HG03066 (cell line): ENCODE results near the gene VPS26A.
"Not testable (repeated sequence)": the region's sequence is repeated elsewhere in the genome, so short reads cannot be mapped to it uniquely, and the experiment has no call there.

Experiments
- ATAC-seq: cut with Tn5 transposase; IDR thresholded peaks from one replicate; pipeline ENCODE4 v1.9.1; 2021; ENCODE audit warnings: low read depth; ENCODE audit not compliant: unreplicated experiment

The VPS26A gene

DNA sequence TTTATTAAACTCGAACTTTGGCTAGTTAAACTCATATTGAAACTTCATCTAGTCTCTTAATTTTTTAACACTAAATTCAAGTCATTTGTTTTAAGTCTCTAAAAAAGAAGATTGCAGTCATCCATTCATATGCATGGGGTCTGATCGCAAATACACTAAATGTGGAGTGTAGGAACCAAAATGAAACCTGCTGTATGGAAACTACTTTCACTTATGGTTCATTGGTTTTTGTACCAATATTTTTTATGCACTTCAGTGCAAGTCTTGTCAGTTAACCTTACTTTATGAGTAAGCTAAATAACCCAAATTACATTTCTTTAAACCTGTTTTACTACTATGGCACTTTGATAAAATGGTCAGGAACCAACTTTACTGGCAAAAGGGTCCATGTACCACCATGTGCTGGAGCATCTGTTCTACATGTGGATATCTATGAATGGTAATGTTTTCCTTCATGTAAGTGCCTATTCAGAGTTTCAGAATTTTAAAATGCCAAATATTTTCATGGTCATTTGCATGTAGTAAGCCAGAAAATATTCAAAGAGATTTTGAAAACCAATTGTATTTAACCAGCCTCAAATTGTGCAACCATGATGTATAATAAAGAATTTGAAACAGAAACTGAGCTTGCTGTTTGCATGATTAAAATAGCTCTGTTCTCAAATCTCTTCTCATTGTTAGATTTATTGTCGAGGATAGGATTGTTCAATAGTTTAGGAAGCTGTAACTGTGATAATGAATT is 48.4 kb downstream of the VPS26A start:
- no peak for ATAC-seq

DNA sequence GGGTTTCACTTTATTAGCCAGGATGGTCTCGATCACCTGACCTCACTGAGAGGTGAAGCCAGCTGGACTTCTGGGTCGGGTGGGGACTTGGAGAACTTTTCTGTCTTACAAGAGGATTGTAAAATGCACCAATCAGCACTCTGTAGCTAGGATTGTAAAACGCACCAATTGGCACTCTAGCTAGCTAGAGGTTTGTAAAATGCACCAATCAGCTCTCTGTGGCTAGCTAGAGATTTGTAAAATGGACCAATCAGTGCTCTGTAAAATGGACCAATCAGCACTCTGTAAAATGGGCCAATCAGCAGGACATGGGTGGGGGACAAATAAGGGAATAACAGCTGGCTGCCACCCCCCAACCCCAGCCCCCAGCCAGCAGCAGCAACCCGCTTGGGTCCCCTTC is 51.3 kb downstream of the VPS26A start:
- ATAC-seq = not testable (repeated sequence)

DNA sequence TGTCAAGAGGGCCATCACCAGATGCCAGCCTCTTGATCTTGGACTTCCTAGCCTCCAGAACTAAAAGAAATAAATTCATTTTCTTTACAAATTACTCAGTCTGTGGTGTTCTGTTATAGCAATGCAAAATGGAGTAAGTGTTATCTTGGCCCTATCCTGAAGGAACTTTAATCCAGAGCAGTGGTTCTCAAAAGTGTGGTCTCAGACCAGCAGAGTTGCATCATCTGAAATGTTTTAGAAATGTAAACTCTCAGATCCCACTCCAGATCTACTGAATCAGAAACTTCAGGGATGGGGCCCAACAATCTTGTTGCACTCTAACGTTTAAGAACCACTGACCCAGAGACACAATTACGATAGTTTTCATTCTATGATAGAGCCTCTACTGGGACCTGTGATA is 52.8 kb downstream of the VPS26A start:
- ATAC-seq = no peak

DNA sequence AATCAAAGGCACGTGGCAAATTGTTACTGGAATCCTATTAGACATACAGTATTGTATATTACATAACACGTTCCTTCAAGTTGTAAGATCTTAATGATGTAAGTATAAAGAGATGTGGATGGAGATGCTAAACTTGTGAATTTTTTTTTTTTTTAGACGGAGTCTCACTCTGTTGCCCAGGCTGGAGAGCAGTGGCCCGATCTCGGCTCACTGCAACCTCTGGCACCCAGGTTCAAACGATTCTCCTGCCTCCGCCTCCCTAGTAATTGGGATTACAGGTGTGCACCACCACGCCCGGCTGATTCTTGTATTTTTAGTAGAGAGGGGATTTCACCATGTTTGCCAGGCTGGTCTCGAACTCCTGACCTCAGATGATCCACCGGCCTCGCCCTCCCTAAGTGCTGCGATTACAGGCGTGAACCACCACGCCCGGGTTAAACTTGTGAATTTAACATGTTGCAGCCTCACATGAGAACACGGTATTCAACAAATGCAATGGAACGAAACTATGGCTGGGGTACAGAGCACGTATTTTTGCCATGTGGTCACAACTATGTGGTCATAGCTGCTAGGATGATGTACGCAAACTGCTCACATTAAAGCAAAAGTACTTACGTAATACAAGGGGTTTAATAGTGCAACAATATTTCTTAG is 55.2 kb downstream of the VPS26A start:
- peak; percentile 26 for ATAC-seq

DNA sequence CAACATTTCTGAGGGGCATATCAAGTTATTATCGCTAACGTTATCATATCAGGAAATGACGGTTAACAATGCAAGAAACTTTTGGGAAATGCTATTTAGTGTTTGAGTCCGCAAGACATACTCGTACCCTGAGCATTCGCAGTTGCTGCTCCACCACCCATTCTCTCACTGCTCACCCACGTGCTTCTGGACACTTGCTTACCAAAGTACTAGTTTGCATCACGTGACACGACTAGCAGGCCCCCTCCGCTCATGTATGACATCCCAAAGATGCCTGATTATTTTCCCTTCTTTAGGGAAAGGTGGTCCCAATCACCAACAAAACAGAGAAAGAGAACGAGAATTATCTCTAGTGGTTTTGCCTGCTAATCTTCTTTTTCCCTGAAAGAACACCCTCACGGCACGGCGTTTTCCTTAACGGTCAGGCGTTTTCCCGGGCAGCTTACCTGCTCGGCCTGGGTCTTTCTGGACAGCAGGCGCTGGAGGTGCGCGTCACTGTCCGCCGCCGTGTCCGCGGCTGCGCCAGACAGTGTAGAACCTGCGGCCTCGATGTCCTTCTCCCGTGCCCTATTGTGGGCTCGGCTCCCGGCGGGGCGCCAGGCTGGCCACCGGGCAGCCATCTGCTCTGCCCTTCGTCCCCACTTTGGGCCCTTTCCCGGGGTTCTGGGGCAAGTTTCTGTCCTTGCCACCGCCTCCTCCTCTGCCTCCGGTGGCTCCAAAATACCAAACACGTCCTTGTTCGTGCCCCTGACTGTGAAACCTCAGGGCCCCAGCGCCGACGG is 56.0 kb downstream of the VPS26A start, which contains the start of gene SUPV3L1:
Gene SUPV3L1 (plus strand): TSS at position 492 of the 782 bp plus-strand sequence. CDS start 58 bp downstream, at position 550.
- peak; percentile 92 for ATAC-seq

DNA sequence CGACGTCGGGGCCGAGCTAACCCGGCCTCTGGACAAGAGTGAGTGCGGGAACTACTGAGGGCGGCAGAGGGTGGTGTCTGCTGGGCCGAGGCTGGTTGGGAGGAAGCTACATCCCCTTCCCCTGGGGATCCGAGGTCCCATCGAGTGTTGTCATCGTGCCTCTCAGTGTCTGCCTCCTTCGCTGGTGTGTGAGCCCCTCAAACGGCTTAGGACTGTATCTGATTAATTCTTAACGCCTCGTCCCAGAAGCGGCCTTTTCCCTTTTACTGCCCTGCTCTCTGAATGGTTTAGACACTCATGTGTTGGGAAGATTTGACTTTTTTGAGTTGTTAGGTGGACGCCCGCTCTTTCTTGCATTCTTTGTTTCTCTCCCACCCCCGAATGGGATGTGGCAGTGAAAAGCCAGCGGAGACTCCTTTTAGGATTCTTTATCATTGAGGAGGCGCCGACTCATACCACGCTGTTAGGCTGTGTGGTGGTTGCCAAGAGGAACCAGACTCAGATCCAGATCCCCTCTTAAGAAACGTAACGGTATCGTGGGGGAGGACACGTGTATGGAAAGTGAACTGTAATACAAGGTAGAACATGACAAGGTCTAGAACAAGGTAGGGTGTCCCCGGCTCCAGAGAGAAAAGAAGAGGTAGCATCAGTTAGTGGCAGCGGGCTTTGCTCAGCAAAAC is 56.7 kb downstream of the VPS26A start:
- ATAC-seq = peak; percentile 27

DNA sequence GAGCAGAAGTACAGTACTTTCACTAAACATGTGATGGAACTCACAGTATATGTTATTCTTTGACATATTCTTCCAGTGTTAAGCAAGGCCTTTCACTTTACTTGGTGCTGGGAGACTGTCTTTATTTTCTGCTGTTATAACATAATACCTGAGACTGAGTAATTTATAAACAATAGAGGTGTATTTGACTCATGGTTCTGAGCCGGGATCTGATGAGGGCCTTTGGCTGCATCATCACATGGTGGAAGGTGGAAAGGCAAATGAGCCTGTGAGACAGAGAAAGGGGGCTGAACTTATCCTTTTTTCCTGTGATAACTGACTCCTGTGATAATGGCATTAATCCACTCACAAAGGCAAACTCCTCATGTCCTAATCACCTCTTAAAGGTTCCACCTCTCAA is 57.5 kb downstream of the VPS26A start:
- ATAC-seq = no peak

DNA sequence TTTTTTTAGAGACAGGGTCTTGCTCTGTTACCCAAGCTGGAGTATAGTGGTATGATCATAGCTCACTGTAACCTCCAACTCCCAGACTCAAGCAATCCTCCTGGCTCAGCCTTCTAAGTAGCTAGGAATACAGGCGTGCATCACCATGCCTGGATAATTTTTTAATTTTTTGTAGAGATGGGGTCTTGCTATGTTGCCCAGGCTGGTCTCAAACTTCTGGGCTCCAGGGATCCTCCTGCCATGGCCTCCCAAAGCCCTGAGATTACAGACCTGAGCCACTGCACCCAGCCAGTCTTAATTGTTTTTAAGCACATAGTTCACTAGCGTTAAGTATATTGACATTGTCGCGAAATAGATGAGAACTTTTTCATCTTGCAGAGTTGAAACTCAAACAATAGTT is 58.0 kb downstream of the VPS26A start:
- no peak for ATAC-seq

DNA sequence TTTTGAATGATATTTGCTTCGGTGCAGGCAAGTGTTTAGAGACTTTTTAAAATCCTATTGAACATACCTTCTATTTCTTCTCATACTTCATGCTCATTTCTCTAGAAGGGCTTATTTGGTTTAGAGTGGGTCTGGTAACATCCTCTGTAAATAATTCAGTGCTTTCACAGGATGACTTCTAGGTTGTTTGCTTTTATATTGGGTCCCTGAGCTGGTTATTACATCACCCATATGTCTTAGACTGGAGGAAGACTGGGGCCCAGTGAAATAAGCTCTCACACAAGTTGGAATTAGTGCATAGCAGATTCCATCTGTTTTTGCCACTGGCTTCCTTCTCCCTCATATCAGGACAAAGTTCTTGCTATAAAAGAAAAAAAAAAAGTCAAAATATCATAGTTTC is 62.5 kb downstream of the VPS26A start:
- ATAC-seq = no peak

DNA sequence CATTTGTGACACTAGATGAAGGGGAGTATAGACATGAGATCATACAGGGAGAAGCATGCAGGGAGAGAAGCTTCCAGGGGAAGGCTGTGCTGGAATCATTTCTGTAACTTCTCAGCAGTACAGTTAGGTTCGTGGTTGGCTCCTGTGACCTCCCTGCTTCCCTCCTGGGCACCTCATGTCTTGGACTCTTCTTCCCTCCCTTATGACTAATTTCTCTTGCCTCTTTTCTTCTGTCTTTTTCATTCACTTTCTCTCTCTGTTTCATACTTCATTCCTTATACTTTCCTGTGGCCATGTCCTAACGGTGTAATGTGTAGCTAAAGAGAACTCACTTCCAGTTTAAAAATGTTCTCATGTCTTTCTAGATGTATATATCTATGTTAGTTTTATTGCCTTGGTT is 77.1 kb downstream of the VPS26A start:
- ATAC-seq = no peak

DNA sequence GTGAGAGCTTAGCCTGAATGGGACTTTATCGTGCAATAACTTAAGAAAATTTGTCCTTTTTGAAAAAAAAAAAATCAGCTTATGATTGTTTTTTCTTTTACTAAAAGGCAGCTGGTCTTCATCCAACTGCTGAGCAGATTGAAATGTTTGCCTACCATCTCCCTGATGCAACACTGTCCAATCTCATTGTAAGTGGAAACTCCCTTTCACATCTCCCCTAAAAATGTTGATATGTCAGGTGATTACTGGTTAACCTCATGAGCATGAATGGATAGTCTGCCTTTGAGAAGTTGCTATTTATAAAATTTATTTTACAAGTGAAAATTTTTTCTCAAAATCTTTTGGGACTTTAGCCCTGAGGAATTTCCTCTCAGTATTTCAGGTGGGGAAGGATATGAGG is 78.4 kb downstream of the VPS26A start:
- ATAC-seq = no peak

DNA sequence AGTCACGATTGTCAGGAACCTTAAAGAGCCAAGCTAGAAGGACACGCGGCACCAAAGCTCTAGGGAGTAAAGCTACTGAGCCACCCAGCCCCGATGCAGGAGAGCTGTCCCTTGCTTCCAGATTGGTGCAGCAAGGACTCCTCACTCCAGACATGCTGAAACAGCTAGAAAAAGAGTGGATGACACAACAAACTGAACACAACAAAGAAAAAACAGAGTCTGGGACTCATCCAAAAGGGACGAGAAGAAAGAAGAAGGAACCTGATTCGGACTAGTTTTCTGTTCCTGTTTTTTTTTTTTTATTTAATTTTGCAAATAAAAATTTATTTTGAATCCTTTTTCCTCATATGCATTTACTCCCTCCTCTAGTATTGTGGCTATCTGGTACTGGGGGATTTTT is 84.8 kb downstream of the VPS26A start:
- ATAC-seq = no peak

DNA sequence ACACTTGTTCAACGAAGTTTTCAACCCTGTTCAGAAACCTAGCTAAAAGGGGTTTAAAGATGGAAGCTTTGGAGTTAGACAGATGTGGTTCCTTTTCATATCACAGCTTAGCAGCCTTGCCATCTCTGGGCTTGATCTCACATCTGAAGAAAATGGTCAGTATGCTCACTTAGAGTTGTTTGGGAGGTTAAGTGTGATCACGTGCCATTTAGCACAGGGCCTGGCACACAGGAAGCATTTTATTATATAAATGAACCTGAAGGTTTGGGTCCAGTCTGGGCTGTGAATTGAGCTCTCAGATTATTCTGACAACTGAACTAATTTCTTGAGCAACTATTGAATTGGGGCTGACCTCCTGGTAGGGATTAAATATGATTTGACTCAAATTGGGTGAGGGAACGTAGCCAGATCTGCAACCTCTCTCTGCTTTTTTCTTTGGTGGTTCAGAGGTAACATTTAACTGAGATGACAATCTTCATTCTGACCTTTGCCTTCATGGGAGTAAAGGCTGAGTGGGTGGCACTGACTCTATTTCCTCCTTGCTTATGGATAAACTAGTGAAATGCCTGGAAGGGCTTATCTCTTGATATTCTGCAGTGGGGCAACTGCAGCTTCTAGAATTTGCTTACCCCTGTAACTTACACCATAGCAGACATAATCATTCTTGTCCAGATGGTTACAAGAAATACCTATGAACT is 86.0 kb downstream of the VPS26A start:
- ATAC-seq = no peak

DNA sequence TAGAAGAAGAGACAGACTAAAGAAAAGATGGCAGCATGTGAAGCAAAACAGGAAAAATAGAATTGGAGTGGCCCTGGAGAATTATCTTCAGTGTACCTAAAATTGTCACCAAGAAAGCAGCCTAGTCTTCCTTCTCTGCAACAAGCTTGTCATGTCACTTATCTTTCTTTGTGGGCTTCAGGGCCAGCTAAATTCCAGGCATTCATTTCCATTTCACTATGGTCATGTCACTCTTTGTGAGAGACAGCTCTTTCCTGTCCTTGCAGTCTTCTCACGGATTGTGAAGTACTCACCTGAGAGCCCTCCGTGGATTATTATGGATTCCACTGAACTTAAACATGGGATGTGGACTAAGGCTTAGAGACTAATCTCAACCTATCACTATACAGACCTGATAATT is 87.1 kb downstream of the VPS26A start:
- no peak for ATAC-seq

DNA sequence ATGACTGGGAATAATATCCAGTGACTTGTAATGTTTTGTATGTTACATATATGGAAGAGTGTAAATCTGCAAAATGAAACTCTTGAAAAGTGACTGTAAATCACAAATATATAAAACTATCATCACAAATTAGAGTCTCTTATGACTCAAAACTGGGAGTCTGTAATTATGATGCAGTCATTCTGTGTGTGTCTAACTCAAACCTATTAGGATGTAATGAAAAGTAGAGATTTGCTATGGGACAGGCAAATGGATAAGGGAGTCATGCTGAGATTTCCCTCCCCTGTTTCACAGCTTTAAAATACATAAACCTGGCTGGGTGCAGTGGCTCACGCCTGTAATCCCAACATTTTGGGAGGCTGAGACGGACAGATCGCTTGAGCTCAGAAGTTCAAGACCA is 87.5 kb downstream of the VPS26A start:
- no peak for ATAC-seq

DNA sequence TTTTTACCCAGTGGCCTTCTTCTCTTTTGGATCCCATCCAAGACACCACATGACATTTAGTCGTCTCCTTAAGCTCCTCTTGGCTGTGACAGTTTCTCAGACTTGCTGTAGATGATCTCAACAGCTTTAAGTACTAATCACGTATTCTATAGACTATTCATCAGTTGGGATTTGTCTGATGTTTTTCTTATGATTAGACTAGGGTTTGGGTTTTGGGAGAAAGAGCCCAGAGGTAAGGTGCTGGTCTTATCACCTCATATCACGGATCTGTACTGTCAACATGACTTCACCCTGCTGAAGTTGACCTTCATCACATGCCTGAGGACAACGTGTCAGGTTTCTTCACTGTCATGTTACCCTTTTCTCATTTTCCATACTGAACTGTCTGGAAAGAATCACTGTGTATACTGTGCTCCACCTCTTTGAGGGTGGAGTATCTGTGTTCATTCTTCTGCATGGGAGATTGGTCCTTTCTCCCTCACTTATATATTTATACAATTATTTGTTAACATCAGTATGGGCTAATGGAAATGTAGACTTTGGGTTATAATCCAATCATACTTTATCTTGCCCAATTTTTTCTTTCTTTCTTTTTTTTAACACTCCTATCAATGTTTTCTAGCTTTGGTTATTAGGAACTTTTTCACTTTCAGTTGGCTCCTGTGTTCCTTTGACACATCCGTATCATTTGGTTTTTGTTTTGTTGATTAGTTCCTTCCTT is 89.8 kb downstream of the VPS26A start:
- ATAC-seq = no peak

DNA sequence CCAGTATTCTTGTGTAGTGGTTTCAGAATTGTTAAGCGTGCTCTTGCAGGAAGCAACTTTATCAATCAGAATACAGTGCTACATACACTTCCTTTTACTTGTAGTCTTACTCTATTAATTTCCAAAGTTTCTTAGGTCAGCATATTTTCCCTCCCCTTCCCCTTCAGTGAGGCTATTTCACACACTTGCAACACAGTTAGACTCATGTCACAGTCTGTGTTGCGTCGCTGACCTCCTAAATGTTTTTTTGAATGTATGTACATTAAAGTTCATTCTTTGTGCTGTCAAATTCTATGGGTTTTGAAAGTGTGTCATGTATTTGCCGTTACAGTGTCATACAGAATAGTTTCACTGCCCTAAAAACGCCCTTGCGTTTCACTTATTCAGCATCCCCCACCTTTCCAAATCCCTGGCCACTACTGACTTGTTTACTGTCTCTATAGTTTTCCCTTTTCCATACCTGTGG is 90.7 kb downstream of the VPS26A start:
- ATAC-seq = no peak

DNA sequence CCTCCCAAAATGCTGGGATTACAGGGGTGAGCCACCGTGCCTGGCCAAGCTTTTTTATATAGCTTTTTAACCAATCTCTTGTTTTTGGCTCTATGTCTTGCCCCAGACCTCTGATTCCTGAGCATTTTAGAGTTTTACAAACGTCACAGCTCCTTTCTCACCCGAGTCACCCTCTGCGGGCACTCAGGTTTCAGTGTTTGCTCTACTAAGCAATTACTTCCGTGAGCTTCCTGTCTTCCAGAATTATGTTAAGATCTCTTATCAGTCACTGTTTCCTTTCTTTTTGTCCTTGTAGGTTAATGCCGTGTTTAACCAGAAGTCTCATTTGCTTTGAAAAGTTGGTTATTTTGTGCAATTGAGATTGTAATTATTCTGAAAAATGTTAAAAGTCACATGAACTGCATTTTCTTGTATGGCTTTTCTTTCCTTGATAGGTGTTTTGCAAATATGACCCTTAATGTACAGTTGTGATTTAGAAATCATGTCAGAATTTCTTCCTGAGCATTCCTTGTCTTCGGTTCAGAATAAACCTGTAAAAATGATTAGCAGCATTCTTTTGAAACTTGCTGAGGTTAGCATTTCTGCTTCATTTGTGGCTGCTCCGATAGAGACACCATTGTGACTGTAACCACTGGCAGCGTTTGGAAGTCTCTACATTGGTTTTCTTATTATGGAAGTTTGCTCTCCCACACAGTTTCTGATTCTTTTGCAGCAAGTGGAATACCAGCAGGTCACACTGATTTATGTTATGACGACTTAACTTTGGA is 91.6 kb downstream of the VPS26A start:
- ATAC-seq = no peak

DNA sequence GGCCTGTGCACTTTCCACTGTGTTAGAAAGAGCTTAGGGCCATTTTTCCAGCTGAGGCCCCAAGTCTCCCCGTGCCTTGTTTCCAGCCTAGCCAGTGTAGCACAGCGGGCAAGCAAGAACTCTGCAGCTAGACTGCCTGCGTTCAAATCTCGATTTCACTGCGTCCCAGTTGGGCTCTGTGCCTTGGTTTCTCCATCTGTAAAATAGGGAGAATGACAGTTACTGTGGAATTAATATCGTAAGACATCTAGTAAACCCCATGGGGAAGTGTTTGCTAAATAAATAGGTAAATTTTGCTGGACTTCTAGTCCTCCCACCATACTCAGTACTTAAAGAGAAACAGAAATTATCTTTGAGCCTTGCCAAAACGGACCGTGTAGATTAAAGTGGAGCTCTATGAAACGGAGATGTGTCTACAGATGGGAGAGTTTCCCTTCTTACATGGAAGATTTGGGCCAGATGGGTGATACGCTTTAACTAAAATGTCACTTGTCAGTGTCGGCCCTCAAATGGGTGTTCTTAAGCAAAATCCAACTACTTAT is 92.7 kb downstream of the VPS26A start:
- ATAC-seq = no peak
